MCF 10A (cell line): ENCODE data around the gene ERC2. TPM values are rescaled to one million over a fixed set of nuclear protein-coding genes. Genes with fewer than 3 reads are reported as not detected.

Source experiments
- BruUV-seq: library from RNA; stranded (reverse); fragments of 400-500 nt; replicated peaks from 2 replicates; lab custom pipeline; 2021; lab: Mats Ljungman, UMichigan
- CTCF ChIA-PET: fragments of 300-600 bp; sonication (Branson Sonifier 250); formaldehyde crosslinking; extraction: SDS; loops from one replicate; lab custom pipeline; 2021; ENCODE audit warnings: antibody characterized with exemption, inconsistent platforms; lab: Yijun Ruan, JAX
- POLR2A ChIA-PET: fragments of 300-600, 350-650 bp; sonication (Branson Sonifier 250); formaldehyde crosslinking; extraction: SDS; loops from one replicate; lab custom pipeline; 2020; ENCODE audit warnings: antibody characterized with exemption, inconsistent platforms; lab: Yijun Ruan, JAX
- DNase-seq: peaks from one replicate; pipeline ENCODE4 v3.0.0-alpha.2; 2018; ENCODE audit not compliant: unreplicated experiment
- H3K27ac Mint-ChIP-seq: one replicate; pipeline ENCODE4 v1.8.0; 2022; ENCODE audit warnings: mild to moderate bottlenecking, low read depth, mixed read lengths; ENCODE audit not compliant: unreplicated experiment
- H3K27me3 Mint-ChIP-seq: one replicate; pipeline ENCODE4 v1.8.0; 2022; ENCODE audit warnings: mixed read lengths; ENCODE audit not compliant: insufficient read depth, unreplicated experiment
- H3K36me3 Mint-ChIP-seq: one replicate; pipeline ENCODE4 v1.8.0; 2022; ENCODE audit warnings: mild to moderate bottlenecking, moderate library complexity, mixed read lengths; ENCODE audit not compliant: insufficient read depth, unreplicated experiment
- H3K4me1 Mint-ChIP-seq: one replicate; pipeline ENCODE4 v1.8.0; 2022; ENCODE audit warnings: mixed read lengths; ENCODE audit not compliant: insufficient read depth, unreplicated experiment
- H3K4me3 Mint-ChIP-seq: one replicate; pipeline ENCODE4 v1.8.0; 2022; ENCODE audit warnings: mild to moderate bottlenecking, moderate library complexity, mixed read lengths; ENCODE audit not compliant: unreplicated experiment
- H3K9me3 Mint-ChIP-seq: one replicate; pipeline ENCODE4 v1.8.0; 2022; ENCODE audit warnings: mixed read lengths; ENCODE audit not compliant: unreplicated experiment
- intact Hi-C: fragments of 100-400 bp; cut with micrococcal nuclease; formaldehyde crosslinking; loops from 2 replicates; pipeline ENCODE4 v1.14.1; 2022
- total RNA-seq: library from RNA; stranded (reverse); gene quantifications from 2 replicates; pipeline ENCODE4 v1.2.3, GENCODE V29; 2022
- TF ChIP-seq, protein P1 (sequence below): fragments of 200-600 bp; IDR thresholded peaks from one replicate; pipeline ENCODE4 v1.8.0; 2022; ENCODE audit warnings: antibody characterized with exemption, mild to moderate bottlenecking; ENCODE audit not compliant: unreplicated experiment

ERC2 gene
- total RNA-seq, 1 experiment from 2014 or later: 0.42 TPM

GRCh38 chr3:55489798-55490132 lies 978.5 kb downstream of the ERC2 start:
- intact Hi-C loops: loop anchor here (5.0 to 10.0 kb wide), 5 partner anchors 133 to 632 kb away; no protein-coding TSS in a partner anchor

GRCh38 chr3:55488398-55489055 lies 979.7 kb downstream of the ERC2 start:
- Mint-ChIP-seq H3K9me3 (no peaks in the 10 kb centered on the region), H3K27me3 (no peaks in the 10 kb centered on the region), H3K36me3 (peaks cover 5% of the 10 kb centered on the region), H3K27ac (peak overlapping the region; percentile 79), H3K4me1 (peaks cover 34% of the 10 kb centered on the region), H3K4me3 (peak overlapping the region; percentile 97)
- intact Hi-C loops: loop anchor here (5.0 to 10.0 kb wide), 5 partner anchors 134 to 631 kb away; no protein-coding TSS in a partner anchor
- TF ChIP-seq, protein P1, sequence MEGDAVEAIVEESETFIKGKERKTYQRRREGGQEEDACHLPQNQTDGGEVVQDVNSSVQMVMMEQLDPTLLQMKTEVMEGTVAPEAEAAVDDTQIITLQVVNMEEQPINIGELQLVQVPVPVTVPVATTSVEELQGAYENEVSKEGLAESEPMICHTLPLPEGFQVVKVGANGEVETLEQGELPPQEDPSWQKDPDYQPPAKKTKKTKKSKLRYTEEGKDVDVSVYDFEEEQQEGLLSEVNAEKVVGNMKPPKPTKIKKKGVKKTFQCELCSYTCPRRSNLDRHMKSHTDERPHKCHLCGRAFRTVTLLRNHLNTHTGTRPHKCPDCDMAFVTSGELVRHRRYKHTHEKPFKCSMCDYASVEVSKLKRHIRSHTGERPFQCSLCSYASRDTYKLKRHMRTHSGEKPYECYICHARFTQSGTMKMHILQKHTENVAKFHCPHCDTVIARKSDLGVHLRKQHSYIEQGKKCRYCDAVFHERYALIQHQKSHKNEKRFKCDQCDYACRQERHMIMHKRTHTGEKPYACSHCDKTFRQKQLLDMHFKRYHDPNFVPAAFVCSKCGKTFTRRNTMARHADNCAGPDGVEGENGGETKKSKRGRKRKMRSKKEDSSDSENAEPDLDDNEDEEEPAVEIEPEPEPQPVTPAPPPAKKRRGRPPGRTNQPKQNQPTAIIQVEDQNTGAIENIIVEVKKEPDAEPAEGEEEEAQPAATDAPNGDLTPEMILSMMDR: no peak
- BruUV-seq: no TSS peak
- ChIA-PET CTCF (interaction anchor here (0.6 to 2.8 kb wide), 16 partner anchors 11 to 951 kb away, joined by 3 to 28 read pairs (median 4); no protein-coding TSS in a partner anchor), POLR2A (interaction anchor here (0.7 to 2.2 kb wide), 3 partner anchors 181 to 508 kb away, joined by 3 to 11 read pairs (median 3); no protein-coding TSS in a partner anchor)
- peak; percentile 74 for DNase-seq

More at GRCh38 chr3:55489798-55490132, 978.5 kb downstream of the ERC2 start:
- Mint-ChIP-seq H3K4me1 (peaks cover 25% of the 10 kb centered on the region), H3K4me3 (peak overlapping the region; percentile 32), H3K36me3 (peaks cover 5% of the 10 kb centered on the region), H3K9me3 (no peaks in the 10 kb centered on the region), H3K27me3 (no peaks in the 10 kb centered on the region), H3K27ac (no peak overlapping the region)
- CTCF ChIA-PET: interaction anchor here (0.7 to 1.4 kb wide), 3 partner anchors 34 to 435 kb away, joined by 3 to 4 read pairs (median 3); no protein-coding TSS in a partner anchor
- no peak for DNase-seq
- no TSS peak for BruUV-seq
- POLR2A ChIA-PET: interaction anchor here (0.7 kb wide), 1 partner anchor 23 kb away, joined by 4 read pairs; no protein-coding TSS in a partner anchor
- TF ChIP-seq, protein P1: no peak

DNA sequence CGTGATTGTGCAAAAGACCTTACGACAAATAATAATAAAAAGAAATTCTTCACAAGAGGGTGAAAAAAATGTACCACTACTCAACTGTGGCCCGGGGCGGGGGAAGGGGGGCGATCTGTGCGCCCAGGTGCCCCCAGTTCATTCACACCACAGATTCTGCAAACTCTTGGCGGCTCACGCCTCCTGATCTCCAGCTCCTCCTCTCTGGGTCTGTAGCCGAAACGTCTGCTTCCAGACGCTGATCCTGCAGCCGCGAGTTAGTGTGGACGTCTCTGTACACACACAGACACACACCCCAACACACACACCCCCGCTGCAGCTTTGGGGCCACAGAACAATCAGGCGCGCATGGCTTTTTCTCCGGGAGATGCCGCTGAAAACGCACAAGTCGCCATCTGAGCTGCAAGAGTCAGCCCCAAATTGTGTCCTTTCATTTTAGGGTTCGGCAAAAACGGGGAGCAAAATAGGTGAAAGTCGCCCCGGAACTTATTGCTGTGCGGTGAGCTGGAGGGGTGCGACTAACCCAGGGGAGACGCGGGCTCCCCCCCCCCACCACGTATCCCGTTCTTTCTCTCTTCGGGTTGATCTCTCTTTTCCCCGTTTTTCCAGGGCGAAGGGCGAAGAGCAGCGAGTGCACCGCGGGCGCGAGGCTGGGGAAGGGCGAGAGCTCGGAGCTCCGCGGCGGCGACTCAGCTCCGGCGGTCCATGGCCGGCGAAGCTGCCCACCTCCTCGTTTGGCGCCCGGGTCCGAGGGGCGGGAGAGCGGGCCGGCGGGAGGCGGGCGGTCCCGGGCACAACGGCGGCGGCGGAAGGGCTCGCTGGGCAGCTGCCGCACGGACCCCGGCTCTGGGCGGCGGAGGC lies 980.7 kb downstream of the ERC2 start:
- ChIA-PET CTCF (interaction anchor here (0.6 to 2.8 kb wide), 34 partner anchors 10 to 1011 kb away, joined by 3 to 28 read pairs (median 4); no protein-coding TSS in a partner anchor), POLR2A (interaction anchor here (0.5 to 2.2 kb wide), 11 partner anchors 11 to 763 kb away, joined by 3 to 11 read pairs (median 3); no protein-coding TSS in a partner anchor)
- Mint-ChIP-seq H3K4me1 (peaks cover 34% of the 10 kb centered on the region), H3K36me3 (peaks cover 5% of the 10 kb centered on the region), H3K9me3 (no peaks in the 10 kb centered on the region), H3K27me3 (no peaks in the 10 kb centered on the region), H3K4me3 (peak overlapping the region; percentile 97), H3K27ac (peak overlapping the region; percentile 79)
- intact Hi-C loops: loop anchor here (2.0 to 10.0 kb wide), 7 partner anchors 135 to 630 kb away; no protein-coding TSS in a partner anchor
- DNase-seq: peak; percentile 70
- BruUV-seq: no TSS peak
- TF ChIP-seq, protein P1: no peak
